OCI-LY1 (cell line): ENCODE data around the gene ACAA2.
"Not testable (repeated sequence)": the region's sequence is repeated elsewhere in the genome, so short reads cannot be mapped to it uniquely, and the experiment has no call there.

Source experiments
- H2AFZ ChIP-seq: fragments of 200-600 bp; sonication (generic), shearing (Covaris generic); 2 replicates; pipeline ENCODE4 v1.6.0; 2014; ENCODE audit warnings: antibody characterized with exemption, mild to moderate bottlenecking, low read length
- H3F3A ChIP-seq: fragments of 200-600 bp; sonication (generic), shearing (Covaris generic); 2 replicates; pipeline ENCODE4 v1.6.0; 2014; ENCODE audit warnings: mild to moderate bottlenecking, antibody characterized with exemption, low read length, moderate library complexity; ENCODE audit not compliant: insufficient read depth
- H3K27ac ChIP-seq: fragments of 200-600 bp; sonication (generic); 2 replicates; pipeline ENCODE4 v1.5.1; 2014; ENCODE audit warnings: low read length, mixed run types, mild to moderate bottlenecking, low read depth; ENCODE audit not compliant: poor library complexity, severe bottlenecking
- H3K27me3 ChIP-seq: fragments of 200-600 bp; sonication (generic); 2 replicates; pipeline ENCODE4 v1.6.0; 2014; ENCODE audit warnings: antibody characterized with exemption, mild to moderate bottlenecking, low read length, moderate library complexity; ENCODE audit not compliant: insufficient read depth
- H3K36me3 ChIP-seq: fragments of 200-600 bp; sonication (generic); 2 replicates; pipeline ENCODE4 v1.6.1; 2014; ENCODE audit warnings: mild to moderate bottlenecking, antibody characterized with exemption, low read length, moderate library complexity, mixed read lengths; ENCODE audit not compliant: insufficient read depth
- H3K4me1 ChIP-seq: fragments of 200-600 bp; sonication (generic); 2 replicates; pipeline ENCODE4 v1.5.1; 2014; ENCODE audit warnings: mild to moderate bottlenecking, low read length, moderate library complexity; ENCODE audit not compliant: insufficient read depth, severe bottlenecking
- H3K4me2 ChIP-seq: fragments of 200-600 bp; sonication (generic), shearing (Covaris generic); 2 replicates; pipeline ENCODE4 v1.6.1; 2014; ENCODE audit warnings: low read length
- H3K4me3 ChIP-seq: fragments of 200-600 bp; sonication (generic); 2 replicates; pipeline ENCODE4 v1.5.1; 2014; ENCODE audit warnings: low read length, low read depth, mild to moderate bottlenecking, mixed read lengths; ENCODE audit not compliant: poor library complexity, severe bottlenecking
- H3K79me2 ChIP-seq: fragments of 200-600 bp; shearing (Covaris generic); 2 replicates; pipeline ENCODE4 v1.6.1; 2016; ENCODE audit warnings: mixed run types, low read length, mixed read lengths; ENCODE audit not compliant: insufficient read depth
- H3K9ac ChIP-seq: fragments of 200-600 bp; sonication (generic), shearing (Covaris generic); 2 replicates; pipeline ENCODE4 v1.6.1; 2014; ENCODE audit warnings: mild to moderate bottlenecking, low read length, mixed read lengths
- H3K9me2 ChIP-seq: fragments of 200-600 bp; sonication (generic), shearing (Covaris generic); 2 replicates; pipeline ENCODE4 v1.6.1; 2014; ENCODE audit warnings: low read depth, mild to moderate bottlenecking, low read length, mixed read lengths
- H3K9me3 ChIP-seq: fragments of 200-600 bp; shearing (Covaris generic); 2 replicates; pipeline ENCODE4 v1.6.1; 2014; ENCODE audit warnings: low read length, mixed read lengths
- H4K20me1 ChIP-seq: fragments of 200-600 bp; sonication (generic), shearing (Covaris generic); 2 replicates; pipeline ENCODE4 v1.6.0; 2016; ENCODE audit warnings: mild to moderate bottlenecking, low read length; ENCODE audit not compliant: insufficient read depth
- EZH2 ChIP-seq: fragments of 200-600 bp; sonication (generic), shearing (Covaris generic); IDR thresholded peaks from 2 replicates; pipeline ENCODE4 v1.8.0; 2017; ENCODE audit warnings: borderline replicate concordance, mixed run types, mild to moderate bottlenecking, antibody characterized with exemption, low read length, moderate library complexity, mixed read lengths
- TF ChIP-seq, protein P1 (sequence below): fragments of 200-600 bp; sonication (generic), shearing (Covaris generic); IDR thresholded peaks from 2 replicates; pipeline ENCODE4 v1.5.1; 2017; ENCODE audit warnings: mild to moderate bottlenecking, antibody characterized with exemption, low read length, moderate library complexity, mixed read lengths

ACAA2 gene

DNA sequence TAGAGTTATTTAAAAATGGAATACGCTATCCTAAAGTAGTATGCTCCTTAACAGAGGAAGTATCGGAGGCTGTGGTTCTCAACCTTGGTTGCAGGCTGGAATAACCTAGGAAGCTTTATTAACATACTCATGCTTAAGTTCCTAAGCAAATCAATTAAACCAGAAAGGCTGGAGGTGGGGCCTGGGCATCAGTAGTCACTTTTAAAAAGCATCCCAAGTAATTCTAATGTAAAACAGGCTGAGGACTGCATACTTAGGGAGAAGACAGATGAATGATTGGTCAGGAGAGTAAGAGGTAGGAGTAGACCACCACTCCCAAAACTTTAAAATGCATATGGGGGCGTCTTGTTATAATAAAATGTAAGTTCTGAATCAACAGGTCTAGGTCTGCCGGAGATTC lies 15.3 kb downstream of the ACAA2 start:
- H4K20me1 ChIP-seq, result no peaks in the 10 kb centered on the region
- H3K36me3 ChIP-seq, result peaks cover 61% of the 10 kb centered on the region

DNA sequence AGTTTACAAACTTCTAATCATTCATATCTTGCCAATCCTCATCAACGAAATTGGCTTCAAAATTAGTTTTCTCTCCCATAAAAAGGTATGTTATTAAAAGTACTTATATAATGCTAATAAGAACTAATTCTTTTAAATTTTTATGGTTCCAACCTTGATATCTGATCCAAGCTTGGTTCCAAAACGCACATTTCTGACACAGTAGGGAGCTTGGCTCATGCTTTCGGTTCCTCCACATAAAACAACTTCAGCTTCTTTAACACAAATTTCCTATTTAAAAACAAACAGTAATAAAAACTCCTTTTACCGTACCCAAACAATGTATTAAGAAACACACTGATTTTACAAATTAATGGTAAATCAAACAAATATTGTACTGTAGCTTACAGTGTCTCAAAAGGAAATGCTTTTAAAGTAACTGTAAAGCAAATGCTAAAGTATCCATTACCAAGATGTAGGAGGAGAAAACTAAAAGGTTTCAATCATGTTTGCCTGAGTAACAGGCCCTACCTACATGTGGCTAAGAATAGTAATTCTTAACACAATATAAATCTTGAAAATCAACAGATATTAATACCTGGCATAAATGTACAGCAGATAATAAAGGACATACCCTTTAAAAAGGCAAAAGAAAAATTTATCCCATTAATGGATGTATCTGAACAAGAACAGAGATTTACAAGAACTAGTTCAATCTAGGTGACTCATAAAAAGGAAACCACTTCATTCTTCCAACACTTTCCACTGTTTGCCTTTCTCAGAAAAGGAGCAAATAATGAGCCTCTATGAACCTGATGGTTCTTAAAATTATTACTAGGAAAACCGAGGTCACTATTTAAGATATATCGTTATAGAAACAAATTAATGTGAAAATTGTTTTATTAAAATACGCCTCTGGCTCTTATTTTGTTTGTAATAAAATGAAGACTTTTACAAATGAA lies 17.5 kb downstream of the ACAA2 start:
- TF ChIP-seq EZH2, result no peak
- TF ChIP-seq, protein P1, sequence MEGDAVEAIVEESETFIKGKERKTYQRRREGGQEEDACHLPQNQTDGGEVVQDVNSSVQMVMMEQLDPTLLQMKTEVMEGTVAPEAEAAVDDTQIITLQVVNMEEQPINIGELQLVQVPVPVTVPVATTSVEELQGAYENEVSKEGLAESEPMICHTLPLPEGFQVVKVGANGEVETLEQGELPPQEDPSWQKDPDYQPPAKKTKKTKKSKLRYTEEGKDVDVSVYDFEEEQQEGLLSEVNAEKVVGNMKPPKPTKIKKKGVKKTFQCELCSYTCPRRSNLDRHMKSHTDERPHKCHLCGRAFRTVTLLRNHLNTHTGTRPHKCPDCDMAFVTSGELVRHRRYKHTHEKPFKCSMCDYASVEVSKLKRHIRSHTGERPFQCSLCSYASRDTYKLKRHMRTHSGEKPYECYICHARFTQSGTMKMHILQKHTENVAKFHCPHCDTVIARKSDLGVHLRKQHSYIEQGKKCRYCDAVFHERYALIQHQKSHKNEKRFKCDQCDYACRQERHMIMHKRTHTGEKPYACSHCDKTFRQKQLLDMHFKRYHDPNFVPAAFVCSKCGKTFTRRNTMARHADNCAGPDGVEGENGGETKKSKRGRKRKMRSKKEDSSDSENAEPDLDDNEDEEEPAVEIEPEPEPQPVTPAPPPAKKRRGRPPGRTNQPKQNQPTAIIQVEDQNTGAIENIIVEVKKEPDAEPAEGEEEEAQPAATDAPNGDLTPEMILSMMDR, result no peak
- Histone ChIP-seq H4K20me1 (no peaks in the 10 kb centered on the region), H3F3A (no peaks in the 10 kb centered on the region), H3K9me3 (no peaks in the 10 kb centered on the region), H3K4me3 (no peak overlapping the region), H3K79me2 (no peaks in the 10 kb centered on the region), H2AFZ (no peak overlapping the region), H3K27ac (no peak overlapping the region), H3K27me3 (no peaks in the 10 kb centered on the region), H3K4me1 (no peaks in the 10 kb centered on the region), H3K9ac (no peak overlapping the region), H3K36me3 (peaks cover 64% of the 10 kb centered on the region), H3K9me2 (no peaks in the 10 kb centered on the region), H3K4me2 (no peak overlapping the region)

More for the DNA sequence above, 15.3 kb downstream of the ACAA2 start:
- H3K4me1 ChIP-seq, result no peaks in the 10 kb centered on the region
- H3F3A ChIP-seq, result no peaks in the 10 kb centered on the region
- no peak overlapping the region for H2AFZ ChIP-seq
- no peak for TF ChIP-seq EZH2
- TF ChIP-seq, protein P1, result no peak
- no peaks in the 10 kb centered on the region for H3K9me2 ChIP-seq
- no peaks in the 10 kb centered on the region for H3K79me2 ChIP-seq
- no peak overlapping the region for H3K4me2 ChIP-seq
- no peaks in the 10 kb centered on the region for H3K27me3 ChIP-seq
- H3K9ac ChIP-seq, result no peak overlapping the region
- H3K27ac ChIP-seq, result no peak overlapping the region
- no peak overlapping the region for H3K4me3 ChIP-seq
- no peaks in the 10 kb centered on the region for H3K9me3 ChIP-seq

GRCh38 chr18:49794743-49795142 lies 18.6 kb downstream of the ACAA2 start:
- H3K36me3 ChIP-seq, result peaks cover 72% of the 10 kb centered on the region
- H3K27ac ChIP-seq, result no peak overlapping the region
- H4K20me1 ChIP-seq, result no peaks in the 10 kb centered on the region
- no peaks in the 10 kb centered on the region for H3K9me3 ChIP-seq
- no peaks in the 10 kb centered on the region for H3K27me3 ChIP-seq
- no peaks in the 10 kb centered on the region for H3F3A ChIP-seq
- H3K4me3 ChIP-seq, result no peak overlapping the region
- H3K4me1 ChIP-seq, result no peaks in the 10 kb centered on the region
- H3K9me2 ChIP-seq, result no peaks in the 10 kb centered on the region
- TF ChIP-seq, protein P1, result no peak
- no peak for TF ChIP-seq EZH2
- no peak overlapping the region for H3K9ac ChIP-seq
- no peaks in the 10 kb centered on the region for H3K79me2 ChIP-seq
- no peak overlapping the region for H2AFZ ChIP-seq
- no peak overlapping the region for H3K4me2 ChIP-seq

GRCh38 chr18:49789560-49790134 lies 23.7 kb downstream of the ACAA2 start:
- H3K36me3 ChIP-seq, result peaks cover 83% of the 10 kb centered on the region
- H3K79me2 ChIP-seq, result not testable (repeated sequence)

More at GRCh38 chr18:49789560-49790134, 23.7 kb downstream of the ACAA2 start:
- H4K20me1 ChIP-seq, H3K9me3 ChIP-seq, H3K9me2 ChIP-seq, H3K4me1 ChIP-seq, H3K27me3 ChIP-seq, H3K27ac ChIP-seq, H3K4me2 ChIP-seq, H2AFZ ChIP-seq, H3K9ac ChIP-seq, H3K4me3 ChIP-seq, H3F3A ChIP-seq: not testable (repeated sequence)
